Myocyte (in vitro differentiated cells): ENCODE data around the gene CHPF2. TPM values are rescaled to one million over a fixed set of nuclear protein-coding genes. Genes with fewer than 3 reads are reported as not detected.

ENCODE experiments used
- DNase-seq: peaks from one replicate; pipeline ENCODE4 v3.0.0-alpha.2; 2012; ENCODE audit warnings: low read depth
- total RNA-seq: library from RNA; depleted of rRNA; stranded (reverse); fragments of >200 nt; gene quantifications from 2 replicates; pipeline ENCODE4 v1.2.3, GENCODE V29; 2014

CHPF2 gene
- total RNA-seq, 1 donor from 2014 or later = 136 TPM

- DNase-seq = no peak
Observed at GRCh38 chr7:151260471-151260870, 28.2 kb downstream of the CHPF2 start.

DNA sequence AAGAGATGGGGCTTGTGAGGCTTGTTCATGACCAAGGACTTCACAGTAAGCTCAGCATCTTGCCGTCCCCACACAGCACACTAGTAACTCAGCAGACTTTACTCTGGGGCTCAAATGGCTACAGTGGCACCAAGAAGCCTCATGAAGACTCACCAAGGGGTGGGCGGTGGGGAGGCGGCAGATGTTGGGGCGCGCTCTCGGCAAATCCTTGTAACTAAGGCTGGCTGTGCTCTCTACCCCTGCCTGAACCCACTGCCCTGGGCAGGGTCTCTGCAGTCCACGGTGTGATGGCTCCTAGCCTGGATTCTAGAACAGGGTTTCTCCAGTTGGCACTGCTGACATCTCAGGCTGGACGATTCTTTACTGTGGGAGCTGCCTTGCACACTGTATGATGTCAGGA, 28.6 kb downstream of the CHPF2 start:
- DNase-seq = no peak

GRCh38 chr7:151261529-151261928, 29.2 kb downstream of the CHPF2 start:
- DNase-seq = peak; percentile 57

DNA sequence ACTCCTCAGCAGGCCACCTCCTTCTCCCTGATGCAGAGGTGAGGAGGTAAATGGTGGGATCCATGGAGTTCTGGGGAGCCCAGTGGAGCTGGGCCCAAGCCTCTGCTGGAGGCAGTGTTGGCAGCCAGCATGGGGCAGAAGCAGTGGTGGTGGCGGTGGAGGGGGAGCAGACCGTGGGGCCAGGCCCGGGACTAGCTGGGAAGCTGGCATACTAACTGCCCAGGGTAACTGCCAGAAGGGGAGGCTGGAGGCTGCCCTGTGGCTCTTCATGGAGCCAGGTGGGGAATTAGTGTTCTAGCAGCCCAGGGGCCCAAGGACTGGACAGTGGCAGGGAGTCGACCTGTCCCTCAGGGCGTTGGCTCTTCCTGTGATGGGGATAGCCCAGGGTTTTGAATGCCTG, 32.3 kb downstream of the CHPF2 start:
- DNase-seq = no peak

DNA sequence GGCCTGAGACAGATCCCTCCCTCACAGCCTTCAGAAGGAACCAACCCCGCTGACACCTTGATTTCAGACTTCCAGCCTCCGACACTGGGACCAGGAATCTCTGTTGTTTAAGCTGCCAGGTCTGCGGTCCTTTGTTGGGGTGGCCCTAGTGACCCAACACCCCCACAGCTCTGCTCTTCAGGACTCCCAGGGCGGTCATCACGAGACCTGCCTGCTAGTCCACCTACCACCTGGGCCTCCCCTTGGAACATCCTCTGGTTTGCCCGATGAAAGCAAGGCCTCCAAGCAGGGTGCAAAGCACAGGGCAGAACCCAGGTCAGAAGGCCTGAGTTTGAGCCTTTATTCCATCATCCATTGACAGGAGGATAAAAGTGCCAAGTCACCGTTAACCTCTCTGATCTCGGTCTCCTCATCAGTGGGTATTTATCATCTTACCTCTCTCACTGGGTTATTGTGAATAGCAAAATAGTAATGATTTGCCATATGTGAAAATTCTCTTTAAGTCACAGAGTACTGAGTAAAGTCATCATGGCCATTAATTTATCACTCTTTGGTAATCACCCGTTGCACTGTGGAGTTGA, 33.2 kb downstream of the CHPF2 start:
- no peak for DNase-seq

DNA sequence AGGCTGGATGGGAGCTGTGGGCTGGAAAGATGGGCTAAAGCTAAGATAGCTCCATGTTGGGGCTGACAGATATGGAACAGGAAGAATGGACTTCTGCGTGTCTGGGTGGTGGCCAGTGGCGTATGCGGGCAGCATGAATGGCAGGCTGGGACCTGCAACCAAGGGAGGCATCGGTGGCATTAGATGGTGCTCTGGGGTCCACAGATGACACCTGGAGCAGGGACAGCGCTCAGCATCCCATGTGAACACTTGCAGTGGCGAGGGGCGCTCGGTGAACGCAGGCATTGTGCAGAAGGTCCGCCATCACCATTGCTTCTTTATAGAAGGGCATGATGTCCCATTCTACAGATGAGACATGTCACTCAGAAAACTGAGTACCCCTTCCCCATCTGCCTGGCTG, 37.2 kb downstream of the CHPF2 start:
- DNase-seq = no peak

- peak; percentile 14 for DNase-seq
Observed at GRCh38 chr7:151271699-151272355, 39.5 kb downstream of the CHPF2 start.

- DNase-seq = no peak
Observed at GRCh38 chr7:151272405-151272804, 40.1 kb downstream of the CHPF2 start.

- no peak for DNase-seq
Observed at GRCh38 chr7:151272877-151273276, 40.6 kb downstream of the CHPF2 start.

- no peak for DNase-seq
Observed at GRCh38 chr7:151273651-151274390, 41.5 kb downstream of the CHPF2 start.

DNA sequence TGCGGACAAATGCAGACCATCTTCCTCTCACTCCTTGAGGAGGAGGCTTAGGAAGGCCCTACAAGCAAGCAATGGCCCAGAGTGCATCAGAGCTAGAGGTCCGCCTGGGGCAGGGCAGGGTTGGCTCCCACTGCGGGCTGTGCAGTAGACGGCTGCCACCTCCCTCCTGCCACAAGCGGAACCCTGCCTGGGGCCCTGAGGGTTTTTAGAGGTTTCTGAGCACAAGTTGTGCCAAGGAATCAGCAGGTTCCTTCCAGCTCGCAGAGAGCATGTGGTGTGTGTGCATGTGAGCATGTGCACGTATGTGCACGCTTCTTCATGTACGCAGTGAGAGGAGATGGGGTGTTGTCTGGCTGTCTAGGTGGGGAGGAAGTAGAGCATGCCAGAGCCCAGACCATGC, 42.1 kb downstream of the CHPF2 start:
- DNase-seq = no peak

GRCh38 chr7:151274936-151275812, 42.9 kb downstream of the CHPF2 start:
- DNase-seq = no peak

DNA sequence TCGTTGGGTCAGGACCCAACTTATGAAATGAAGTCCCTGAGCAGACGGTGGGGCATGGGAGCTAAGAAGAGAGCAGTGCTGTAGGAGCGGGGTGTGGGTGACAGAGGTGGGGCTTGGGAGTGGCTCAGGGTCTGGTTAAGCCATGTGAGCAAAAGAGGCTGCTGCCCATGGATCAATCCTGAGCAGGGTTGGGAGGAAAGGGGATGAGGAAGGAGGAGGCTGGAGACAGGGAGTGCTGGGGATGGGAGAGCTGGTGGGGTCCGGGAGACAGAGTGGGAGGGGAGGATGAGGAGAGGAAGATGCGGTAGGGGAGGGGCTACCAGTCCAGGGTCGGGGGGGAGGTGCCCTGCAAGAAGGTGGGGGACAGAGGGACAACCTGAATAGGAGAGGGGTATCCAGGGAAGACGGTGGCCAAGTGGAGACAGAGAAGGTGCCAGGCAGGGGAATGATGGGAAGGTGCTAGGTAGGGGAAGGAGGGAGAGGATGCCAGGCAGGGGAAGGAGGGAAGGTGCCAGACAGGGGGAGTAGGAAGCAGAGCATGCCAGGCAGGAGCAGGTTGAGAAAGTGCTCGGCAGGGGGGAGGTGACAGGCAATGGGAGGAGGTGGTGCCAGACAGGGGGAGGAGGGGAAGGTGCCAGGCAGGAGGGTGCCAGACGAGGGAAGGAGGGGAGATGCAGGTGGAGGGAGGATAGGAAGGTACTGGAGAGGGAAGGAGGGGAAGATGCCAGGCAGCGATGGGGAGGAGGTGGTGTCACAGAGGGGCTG, 43.7 kb downstream of the CHPF2 start:
- DNase-seq = no peak

GRCh38 chr7:151276666-151277590, 44.6 kb downstream of the CHPF2 start:
- peak; percentile 70 for DNase-seq

DNA sequence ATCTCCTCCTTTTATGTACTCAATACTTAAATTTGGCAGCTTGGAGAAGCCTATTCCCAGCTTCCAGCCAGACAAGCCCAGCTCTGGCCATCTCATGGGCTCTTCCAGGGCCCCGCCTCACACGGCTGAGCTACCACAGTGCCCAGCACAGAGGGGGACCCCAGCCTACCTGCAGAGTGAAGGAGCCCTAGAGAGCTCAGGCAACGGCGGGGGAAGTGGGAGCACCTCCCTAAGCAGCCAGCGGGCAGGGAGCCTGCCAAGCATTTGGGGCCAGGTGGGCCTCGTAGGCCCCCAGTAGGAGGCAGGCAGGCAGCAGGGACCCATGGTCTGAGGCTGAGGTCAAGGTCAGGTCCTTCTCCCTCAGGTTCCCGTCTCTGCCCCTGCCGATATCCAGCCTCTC, 45.3 kb downstream of the CHPF2 start:
- DNase-seq = no peak

- no peak for DNase-seq
Observed at GRCh38 chr7:151278949-151279348, 46.7 kb downstream of the CHPF2 start.

DNA sequence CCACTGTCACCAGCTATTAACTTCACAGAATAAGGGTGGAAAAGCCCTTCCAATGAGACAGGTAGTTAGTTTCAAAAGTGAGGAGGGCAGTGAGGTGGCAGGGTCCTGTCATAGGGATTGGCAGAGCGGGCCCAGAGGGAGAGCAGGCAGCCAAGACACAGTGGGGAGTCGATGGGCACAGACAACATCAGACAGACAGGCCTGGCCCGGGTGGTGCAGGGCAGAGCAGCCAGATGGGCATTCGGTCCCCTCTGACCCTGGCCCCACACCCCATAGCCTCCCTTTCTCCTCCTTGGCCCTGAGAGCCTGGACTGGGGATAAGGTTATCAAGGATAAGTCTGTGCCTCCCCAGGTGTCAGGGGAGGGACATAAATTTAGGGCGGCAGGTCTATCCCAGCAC, 47.6 kb downstream of the CHPF2 start:
- no peak for DNase-seq

GRCh38 chr7:151280388-151281019, 48.2 kb downstream of the CHPF2 start:
- DNase-seq = peak; percentile 82

DNA sequence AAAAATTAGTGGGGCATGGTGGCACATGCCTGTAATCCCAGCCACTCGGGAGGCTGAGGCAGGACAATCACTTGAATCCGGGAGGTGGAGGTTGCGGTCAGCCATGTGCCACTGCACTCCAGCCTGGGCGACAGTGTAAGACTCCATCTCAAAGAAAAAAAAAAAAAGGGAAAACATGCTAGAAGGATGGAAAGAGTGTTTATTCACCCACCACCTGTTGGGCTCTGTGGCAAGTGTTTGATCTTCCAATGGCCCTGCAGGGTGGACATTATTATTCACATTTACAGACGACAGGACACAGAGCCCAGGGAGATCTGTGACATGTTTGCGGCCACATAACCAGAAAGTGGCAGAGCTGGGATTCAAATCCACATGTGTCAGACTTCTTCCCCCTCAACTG, 49.4 kb downstream of the CHPF2 start:
- DNase-seq = peak; percentile 32
